ENCODE measurements around the gene LIMS2. TPM values are rescaled to one million over a fixed set of nuclear protein-coding genes. Genes with fewer than 3 reads are reported as not detected.

The LIMS2 gene
- polyA plus RNA-seq, 1 donor = 15.5 TPM

GRCh38 chr2:127658641-127659407 is 16.5 kb downstream of the LIMS2 start:
- DNase-seq = no peak

- DNase-seq = no peak
Observed at GRCh38 chr2:127658146-127658545, 17.2 kb downstream of the LIMS2 start.

- DNase-seq = no peak
Observed at GRCh38 chr2:127657232-127657595, 18.1 kb downstream of the LIMS2 start.

- no peak for DNase-seq
Observed at GRCh38 chr2:127656569-127657231, 18.6 kb downstream of the LIMS2 start.

GRCh38 chr2:127655209-127656073 is 19.9 kb downstream of the LIMS2 start:
- no peak for DNase-seq

GRCh38 chr2:127654838-127655175 is 20.5 kb downstream of the LIMS2 start:
- no peak for DNase-seq

GRCh38 chr2:127654084-127654837 is 21.1 kb downstream of the LIMS2 start:
- DNase-seq = no peak

GRCh38 chr2:127653421-127654083 is 21.8 kb downstream of the LIMS2 start:
- no peak for DNase-seq

- DNase-seq = no peak
Observed at GRCh38 chr2:127652786-127653357, 22.5 kb downstream of the LIMS2 start.

GRCh38 chr2:127651971-127652550 is 23.3 kb downstream of the LIMS2 start:
- DNase-seq = no peak

- no peak for DNase-seq
Observed at GRCh38 chr2:127651381-127651809, 23.9 kb downstream of the LIMS2 start.

GRCh38 chr2:127650785-127651380 is 24.4 kb downstream of the LIMS2 start:
- no peak for DNase-seq

GRCh38 chr2:127650041-127650784 is 25.1 kb downstream of the LIMS2 start:
- no peak for DNase-seq

GRCh38 chr2:127649684-127650040 is 25.7 kb downstream of the LIMS2 start:
- peak; percentile 73 for DNase-seq

GRCh38 chr2:127649100-127649611 is 26.2 kb downstream of the LIMS2 start:
- no peak for DNase-seq

- no peak for DNase-seq
Observed at GRCh38 chr2:127648321-127648720, 27.0 kb downstream of the LIMS2 start.

GRCh38 chr2:127647242-127648190 is 27.8 kb downstream of the LIMS2 start:
- no peak for DNase-seq

Data from left kidney (tissue), 2 donors.